Panc1 (cell line): Measurements from ENCODE around the gene STARD13.

ENCODE experiments used
- POLR2AphosphoS5 ChIP-seq: IDR thresholded peaks from 2 replicates; pipeline ENCODE4 v1.6.1; 2012; ENCODE audit warnings: mild to moderate bottlenecking, low read depth, low read length, moderate library complexity
- REST ChIP-seq, 2 experiments: IDR thresholded peaks; 2 replicates each; pipeline ENCODE4 v1.6.1; 2011 to 2012; ENCODE audit warnings: low read depth in 2 of 2, control low read depth in 1 of 2, low read length in 1 of 2, mild to moderate bottlenecking in 1 of 2, moderate library complexity in 1 of 2; ENCODE audit not compliant: insufficient read depth in 1 of 2
- TF ChIP-seq, protein P1 (sequence below): fragments of 450-650 bp; IDR thresholded peaks from 2 replicates; pipeline ENCODE4 v1.5.1; 2017; ENCODE audit warnings: mild to moderate bottlenecking

- TF ChIP-seq, protein P1, sequence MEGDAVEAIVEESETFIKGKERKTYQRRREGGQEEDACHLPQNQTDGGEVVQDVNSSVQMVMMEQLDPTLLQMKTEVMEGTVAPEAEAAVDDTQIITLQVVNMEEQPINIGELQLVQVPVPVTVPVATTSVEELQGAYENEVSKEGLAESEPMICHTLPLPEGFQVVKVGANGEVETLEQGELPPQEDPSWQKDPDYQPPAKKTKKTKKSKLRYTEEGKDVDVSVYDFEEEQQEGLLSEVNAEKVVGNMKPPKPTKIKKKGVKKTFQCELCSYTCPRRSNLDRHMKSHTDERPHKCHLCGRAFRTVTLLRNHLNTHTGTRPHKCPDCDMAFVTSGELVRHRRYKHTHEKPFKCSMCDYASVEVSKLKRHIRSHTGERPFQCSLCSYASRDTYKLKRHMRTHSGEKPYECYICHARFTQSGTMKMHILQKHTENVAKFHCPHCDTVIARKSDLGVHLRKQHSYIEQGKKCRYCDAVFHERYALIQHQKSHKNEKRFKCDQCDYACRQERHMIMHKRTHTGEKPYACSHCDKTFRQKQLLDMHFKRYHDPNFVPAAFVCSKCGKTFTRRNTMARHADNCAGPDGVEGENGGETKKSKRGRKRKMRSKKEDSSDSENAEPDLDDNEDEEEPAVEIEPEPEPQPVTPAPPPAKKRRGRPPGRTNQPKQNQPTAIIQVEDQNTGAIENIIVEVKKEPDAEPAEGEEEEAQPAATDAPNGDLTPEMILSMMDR = no peak
- TF ChIP-seq POLR2AphosphoS5 (no peak), REST (IDR thresholded peaks at IDR 0.05; ENCODE audit: insufficient read depth in 1 of 2, low read depth in 2 of 2, low read length in 1 of 2) (no peak)
Measured at GRCh38 chr13:33129886-33130285, 155.7 kb downstream of the STARD13 start.
